Liver (tissue), 3 donors: ENCODE results near the gene MDM2.

Source experiments
- EGR1 ChIP-seq, 2 donors: IDR thresholded peaks; 2 replicates each; pipeline ENCODE4 v1.6.1; 2016 to 2018; ENCODE audit warnings: antibody characterized with exemption in 2 of 2, low read depth in 2 of 2
- FOXA1 ChIP-seq: IDR thresholded peaks from 2 replicates; pipeline ENCODE4 v1.6.1; 2016; ENCODE audit warnings: antibody characterized with exemption
- GABPA ChIP-seq, 2 donors: IDR thresholded peaks in 1 of 2; conservative IDR thresholded peaks in 1 of 2; 2 replicates each; pipeline ENCODE4 v1.6.1; 2016; ENCODE audit warnings: antibody characterized with exemption in 2 of 2, mild to moderate bottlenecking in 1 of 2, moderate library complexity in 1 of 2
- HNF4A ChIP-seq, 2 donors: conservative IDR thresholded peaks; 2 replicates each; pipeline ENCODE4 v1.6.1; 2016; ENCODE audit warnings: antibody characterized with exemption in 2 of 2, mild to moderate bottlenecking in 2 of 2
- JUND ChIP-seq, 2 donors: IDR thresholded peaks; 2 replicates each; pipeline ENCODE4 v1.6.1; 2016; ENCODE audit warnings: antibody characterized with exemption in 2 of 2
- RAD21 ChIP-seq, 2 donors: IDR thresholded peaks; 2 replicates each; pipeline ENCODE4 v1.6.1; 2016; ENCODE audit warnings: antibody characterized with exemption in 2 of 2, mild to moderate bottlenecking in 2 of 2
- SP1 ChIP-seq: IDR thresholded peaks from 2 replicates; pipeline ENCODE4 v1.6.1; 2018; ENCODE audit warnings: antibody characterized with exemption, mild to moderate bottlenecking
- TAF1 ChIP-seq: conservative IDR thresholded peaks from 2 replicates; pipeline ENCODE4 v1.6.1; 2016; ENCODE audit warnings: antibody characterized with exemption, mild to moderate bottlenecking
- YY1 ChIP-seq: IDR thresholded peaks from 2 replicates; pipeline ENCODE4 v1.6.1; 2016; ENCODE audit warnings: antibody characterized with exemption, mild to moderate bottlenecking
- TF ChIP-seq, protein P1 (sequence below): fragments of 150-350 bp; IDR thresholded peaks from 2 replicates; pipeline ENCODE4 v1.5.1; 2017; ENCODE audit warnings: improper control_type of control experiment, low read depth, low read length; ENCODE audit not compliant: missing input control
- TF ChIP-seq, protein P2 (sequence below): IDR thresholded peaks from 2 replicates; pipeline ENCODE4 v1.6.1; 2016; ENCODE audit warnings: antibody characterized with exemption, mild to moderate bottlenecking
- TF ChIP-seq, protein P3 (sequence below): IDR thresholded peaks from 2 replicates; pipeline ENCODE4 v1.6.1; 2016; ENCODE audit warnings: antibody characterized with exemption
- TF ChIP-seq, protein P4 (sequence below): IDR thresholded peaks from 2 replicates; pipeline ENCODE4 v1.6.1; 2016; ENCODE audit warnings: antibody characterized with exemption
- donor health status: healthy.
- donor health status: healthy.

DNA sequence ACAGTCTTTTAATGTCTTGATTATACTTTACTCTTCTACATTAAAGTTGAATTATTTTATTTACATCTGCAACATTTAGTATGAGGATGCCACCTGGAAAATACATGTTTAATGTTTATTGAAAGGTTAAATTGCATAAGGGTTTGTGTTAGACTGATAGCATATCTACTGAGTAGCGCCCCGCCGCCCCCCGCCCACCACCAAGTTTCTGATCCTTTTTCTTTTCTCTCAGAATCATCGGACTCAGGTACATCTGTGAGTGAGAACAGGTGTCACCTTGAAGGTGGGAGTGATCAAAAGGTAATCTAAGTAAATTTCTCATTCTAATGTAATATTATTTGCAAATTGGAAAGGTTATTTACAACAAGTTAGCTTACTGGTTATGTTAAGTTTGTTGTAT is 16.2 kb downstream of the MDM2 start:
- TF ChIP-seq, protein P1, sequence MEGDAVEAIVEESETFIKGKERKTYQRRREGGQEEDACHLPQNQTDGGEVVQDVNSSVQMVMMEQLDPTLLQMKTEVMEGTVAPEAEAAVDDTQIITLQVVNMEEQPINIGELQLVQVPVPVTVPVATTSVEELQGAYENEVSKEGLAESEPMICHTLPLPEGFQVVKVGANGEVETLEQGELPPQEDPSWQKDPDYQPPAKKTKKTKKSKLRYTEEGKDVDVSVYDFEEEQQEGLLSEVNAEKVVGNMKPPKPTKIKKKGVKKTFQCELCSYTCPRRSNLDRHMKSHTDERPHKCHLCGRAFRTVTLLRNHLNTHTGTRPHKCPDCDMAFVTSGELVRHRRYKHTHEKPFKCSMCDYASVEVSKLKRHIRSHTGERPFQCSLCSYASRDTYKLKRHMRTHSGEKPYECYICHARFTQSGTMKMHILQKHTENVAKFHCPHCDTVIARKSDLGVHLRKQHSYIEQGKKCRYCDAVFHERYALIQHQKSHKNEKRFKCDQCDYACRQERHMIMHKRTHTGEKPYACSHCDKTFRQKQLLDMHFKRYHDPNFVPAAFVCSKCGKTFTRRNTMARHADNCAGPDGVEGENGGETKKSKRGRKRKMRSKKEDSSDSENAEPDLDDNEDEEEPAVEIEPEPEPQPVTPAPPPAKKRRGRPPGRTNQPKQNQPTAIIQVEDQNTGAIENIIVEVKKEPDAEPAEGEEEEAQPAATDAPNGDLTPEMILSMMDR = no peak
- TF ChIP-seq, protein P2, sequence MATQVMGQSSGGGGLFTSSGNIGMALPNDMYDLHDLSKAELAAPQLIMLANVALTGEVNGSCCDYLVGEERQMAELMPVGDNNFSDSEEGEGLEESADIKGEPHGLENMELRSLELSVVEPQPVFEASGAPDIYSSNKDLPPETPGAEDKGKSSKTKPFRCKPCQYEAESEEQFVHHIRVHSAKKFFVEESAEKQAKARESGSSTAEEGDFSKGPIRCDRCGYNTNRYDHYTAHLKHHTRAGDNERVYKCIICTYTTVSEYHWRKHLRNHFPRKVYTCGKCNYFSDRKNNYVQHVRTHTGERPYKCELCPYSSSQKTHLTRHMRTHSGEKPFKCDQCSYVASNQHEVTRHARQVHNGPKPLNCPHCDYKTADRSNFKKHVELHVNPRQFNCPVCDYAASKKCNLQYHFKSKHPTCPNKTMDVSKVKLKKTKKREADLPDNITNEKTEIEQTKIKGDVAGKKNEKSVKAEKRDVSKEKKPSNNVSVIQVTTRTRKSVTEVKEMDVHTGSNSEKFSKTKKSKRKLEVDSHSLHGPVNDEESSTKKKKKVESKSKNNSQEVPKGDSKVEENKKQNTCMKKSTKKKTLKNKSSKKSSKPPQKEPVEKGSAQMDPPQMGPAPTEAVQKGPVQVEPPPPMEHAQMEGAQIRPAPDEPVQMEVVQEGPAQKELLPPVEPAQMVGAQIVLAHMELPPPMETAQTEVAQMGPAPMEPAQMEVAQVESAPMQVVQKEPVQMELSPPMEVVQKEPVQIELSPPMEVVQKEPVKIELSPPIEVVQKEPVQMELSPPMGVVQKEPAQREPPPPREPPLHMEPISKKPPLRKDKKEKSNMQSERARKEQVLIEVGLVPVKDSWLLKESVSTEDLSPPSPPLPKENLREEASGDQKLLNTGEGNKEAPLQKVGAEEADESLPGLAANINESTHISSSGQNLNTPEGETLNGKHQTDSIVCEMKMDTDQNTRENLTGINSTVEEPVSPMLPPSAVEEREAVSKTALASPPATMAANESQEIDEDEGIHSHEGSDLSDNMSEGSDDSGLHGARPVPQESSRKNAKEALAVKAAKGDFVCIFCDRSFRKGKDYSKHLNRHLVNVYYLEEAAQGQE = no peak
- no peak for TF ChIP-seq FOXA1
- TF ChIP-seq, protein P3, sequence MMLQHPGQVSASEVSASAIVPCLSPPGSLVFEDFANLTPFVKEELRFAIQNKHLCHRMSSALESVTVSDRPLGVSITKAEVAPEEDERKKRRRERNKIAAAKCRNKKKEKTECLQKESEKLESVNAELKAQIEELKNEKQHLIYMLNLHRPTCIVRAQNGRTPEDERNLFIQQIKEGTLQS = no peak
- no peak for TF ChIP-seq TAF1
- TF ChIP-seq YY1 = no peak
- TF ChIP-seq HNF4A (conservative IDR thresholded peaks at IDR 0.05) = no peak
- TF ChIP-seq GABPA (IDR thresholded peaks at IDR 0.05 in 1 of 2, conservative IDR thresholded peaks at IDR 0.05 in 1 of 2) = no peak
- no peak for TF ChIP-seq JUND (IDR thresholded peaks at IDR 0.05)
- TF ChIP-seq EGR1 (IDR thresholded peaks at IDR 0.05; ENCODE audit: low read depth in 2 of 2) = no peak
- TF ChIP-seq RAD21 (IDR thresholded peaks at IDR 0.05) = no peak
- no peak for TF ChIP-seq SP1
- TF ChIP-seq, protein P4, sequence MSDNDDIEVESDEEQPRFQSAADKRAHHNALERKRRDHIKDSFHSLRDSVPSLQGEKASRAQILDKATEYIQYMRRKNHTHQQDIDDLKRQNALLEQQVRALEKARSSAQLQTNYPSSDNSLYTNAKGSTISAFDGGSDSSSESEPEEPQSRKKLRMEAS = no peak
